Testis (tissue), 3 donors: Measurements from ENCODE around the gene PTPRN2. TPM values are rescaled to one million over a fixed set of nuclear protein-coding genes. Genes with fewer than 3 reads are reported as not detected.

Experiments used
- DNase-seq: peaks from one replicate; pipeline ENCODE4 v3.0.0-alpha.2; 2019
- H3K27ac ChIP-seq, 2 donors: fragments of 200-600 bp; sonication (generic); one replicate each; pipeline ENCODE4 v1.5.1; 2019
- H3K27me3 ChIP-seq: fragments of 200-600 bp; sonication (generic); one replicate; pipeline ENCODE4 v1.5.1; 2019
- H3K36me3 ChIP-seq: fragments of 200-600 bp; sonication (generic); one replicate; pipeline ENCODE4 v1.5.1; 2017; ENCODE audit warnings: low read depth; ENCODE audit errors: missing control alignments
- H3K4me1 ChIP-seq: fragments of 200-600 bp; sonication (generic); one replicate; pipeline ENCODE4 v1.5.1; 2019
- H3K4me3 ChIP-seq, 2 donors: fragments of 200-600 bp; sonication (generic); one replicate each; pipeline ENCODE4 v1.5.1; 2017 to 2019
- H3K9me3 ChIP-seq: fragments of 200-600 bp; sonication (generic); one replicate; pipeline ENCODE4 v1.5.1; 2017
- CTCF ChIP-seq, 3 experiments: fragments of 450-650 bp in 2 of 3; fragments of 200-600 bp in 1 of 3; sonication (generic) in 1 of 3; IDR thresholded peaks; one replicate each; pipeline ENCODE4 v1.5.1; 2016 to 2019; ENCODE audit warnings: antibody characterized with exemption in 3 of 3, mild to moderate bottlenecking in 2 of 3, moderate library complexity in 1 of 3
- POLR2A ChIP-seq: fragments of 450-650 bp; IDR thresholded peaks from one replicate; pipeline ENCODE4 v1.6.1; 2017; ENCODE audit warnings: antibody characterized with exemption, mild to moderate bottlenecking, moderate library complexity
- WGBS, 2 donors: methylation state at CpG; one replicate each; pipeline ENCODE4 v1.1.5; 2018; 5-methylcytosine and 5-hydroxymethylcytosine counted together
- intact Hi-C: fragments of 100-400 bp; cut with DNase I; formaldehyde crosslinking; loops from one replicate; pipeline ENCODE4 v1.15.1; 2023; ENCODE audit warnings: low total_unique reads
- polyA plus RNA-seq: library from polyadenylated mRNA; stranded (reverse); fragments of 350-450 nt; fragmentation: Illumina TruSeq; extraction: RNeasy Lipid Tissue Mini Kit (QIAGEN cat#74804); gene quantifications from one replicate; pipeline ENCODE4 v1.2.3, GENCODE V29; 2014; ENCODE audit warnings: low read depth, low replicate concordance; ENCODE audit not compliant: insufficient read depth
- total RNA-seq, 2 donors: library from RNA; depleted of rRNA; stranded (reverse); fragments of >200 nt; gene quantifications; one replicate each; pipeline ENCODE4 v1.2.3, GENCODE V29; 2016

The PTPRN2 gene
- total and polyA plus RNA-seq, 3 donors from 2014 or later: 9.3 to 10.8 (median 9.8) TPM

GRCh38 chr7:158623241-158623640 is 35.6 kb upstream of the PTPRN2 start:
- WGBS, 2 donors: 97 to 98% methylated on average over 13 of the region's 13 CpGs
- Histone ChIP-seq H3K4me3 (no peak overlapping the region), H3K9me3 (no peaks in the 10 kb centered on the region), H3K4me1 (no peaks in the 10 kb centered on the region), H3K27ac (no peak overlapping the region), H3K27me3 (no peaks in the 10 kb centered on the region), H3K36me3 (no peaks in the 10 kb centered on the region)
- DNase-seq: no peak
- intact Hi-C loops: no loop called here
- TF ChIP-seq CTCF (IDR thresholded peaks at IDR 0.05) (no peak), POLR2A (no peak)

- H3K27ac ChIP-seq: no peak overlapping the region
- no peaks in the 10 kb centered on the region for H3K27me3 ChIP-seq
- no peak for DNase-seq
- H3K9me3 ChIP-seq: no peaks in the 10 kb centered on the region
- no peaks in the 10 kb centered on the region for H3K4me1 ChIP-seq
- TF ChIP-seq CTCF (IDR thresholded peaks at IDR 0.05): no peak
- TF ChIP-seq POLR2A: no peak
- no peaks in the 10 kb centered on the region for H3K36me3 ChIP-seq
- no peak overlapping the region for H3K4me3 ChIP-seq
- WGBS, 2 donors: 92 to 93% methylated on average over 6 of the region's 6 CpGs
- intact Hi-C loops: no loop called here
Observed at GRCh38 chr7:158620839-158621441, 33.3 kb upstream of the PTPRN2 start.

- Histone ChIP-seq H3K9me3 (no peaks in the 10 kb centered on the region), H3K27me3 (no peaks in the 10 kb centered on the region), H3K4me1 (no peaks in the 10 kb centered on the region), H3K27ac (no peak overlapping the region), H3K36me3 (no peaks in the 10 kb centered on the region), H3K4me3 (no peak overlapping the region)
- DNase-seq: no peak
- TF ChIP-seq CTCF (IDR thresholded peaks at IDR 0.05): no peak
- WGBS, 2 donors: 94 to 96% methylated on average over 5 of the region's 5 CpGs
- intact Hi-C loops: no loop called here
Observed at GRCh38 chr7:158620418-158620817, 32.8 kb upstream of the PTPRN2 start.

- Histone ChIP-seq H3K4me1 (no peaks in the 10 kb centered on the region), H3K27ac (no peak overlapping the region)
Observed at GRCh38 chr7:158618745-158619140, 31.1 kb upstream of the PTPRN2 start.

More at GRCh38 chr7:158618745-158619140, 31.1 kb upstream of the PTPRN2 start:
- H3K27me3 ChIP-seq: no peaks in the 10 kb centered on the region
- no peak for TF ChIP-seq POLR2A
- TF ChIP-seq CTCF (IDR thresholded peaks at IDR 0.05): no peak
- DNase-seq: no peak
- no peaks in the 10 kb centered on the region for H3K36me3 ChIP-seq
- WGBS, 2 donors: 87% methylated on average over 4 of the region's 4 CpGs
- H3K9me3 ChIP-seq: no peaks in the 10 kb centered on the region
- H3K4me3 ChIP-seq: no peak overlapping the region
- intact Hi-C loops: no loop called here
